GM18870 (cell line): Measurements from ENCODE around the gene KMO.
A peak's percentile ranks its signal among the peaks of the same experiment; 100 is the strongest.

Experiments
- ATAC-seq: cut with Tn5 transposase; IDR thresholded peaks from one replicate; pipeline ENCODE4 v1.9.1; 2021; ENCODE audit warnings: moderate library complexity; ENCODE audit not compliant: unreplicated experiment

KMO gene

GRCh38 chr1:241532162-241532531, at the start of gene KMO:
KMO (plus strand) TSS chr1:241532378; CDS start chr1:241532445, 67 bp downstream.
- peak; percentile 36 for ATAC-seq

- no peak for ATAC-seq
Observed at GRCh38 chr1:241482761-241483250, 49.4 kb upstream of the KMO start.

- ATAC-seq: peak; percentile 87
Observed at GRCh38 chr1:241485145-241485544, 47.0 kb upstream of the KMO start.

DNA sequence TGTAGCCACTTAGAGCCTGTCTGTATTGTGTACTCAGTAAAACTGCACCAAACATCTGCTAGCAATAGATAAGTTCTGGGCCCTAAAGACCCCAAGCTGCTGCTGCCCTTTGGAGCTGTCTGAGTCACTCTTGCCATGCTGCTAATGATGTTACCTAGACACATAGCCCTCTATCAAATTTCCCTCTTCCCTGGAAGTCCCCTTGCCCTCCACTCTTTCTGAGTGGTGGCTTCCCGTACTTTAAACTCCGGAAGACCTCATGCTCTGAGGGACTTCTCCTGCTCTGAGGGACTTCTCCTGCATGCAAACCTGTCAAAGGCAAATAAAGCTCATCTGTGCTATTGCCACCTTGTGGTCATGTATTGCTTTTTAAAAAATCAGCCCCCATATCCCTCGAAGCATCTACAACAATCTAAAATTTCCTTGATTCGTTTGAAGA, 46.6 kb upstream of the KMO start:
- ATAC-seq: peak; percentile 50

- ATAC-seq: no peak
Observed at GRCh38 chr1:241488739-241489138, 43.4 kb upstream of the KMO start.

GRCh38 chr1:241495741-241496140, 36.4 kb upstream of the KMO start:
- ATAC-seq: no peak

GRCh38 chr1:241499910-241500309, 32.3 kb upstream of the KMO start:
- no peak for ATAC-seq

- ATAC-seq: no peak
Observed at GRCh38 chr1:241503444-241503843, 28.7 kb upstream of the KMO start.

- ATAC-seq: no peak
Observed at GRCh38 chr1:241507189-241507863, 24.9 kb upstream of the KMO start.

GRCh38 chr1:241513378-241513777, 18.8 kb upstream of the KMO start:
- no peak for ATAC-seq

DNA sequence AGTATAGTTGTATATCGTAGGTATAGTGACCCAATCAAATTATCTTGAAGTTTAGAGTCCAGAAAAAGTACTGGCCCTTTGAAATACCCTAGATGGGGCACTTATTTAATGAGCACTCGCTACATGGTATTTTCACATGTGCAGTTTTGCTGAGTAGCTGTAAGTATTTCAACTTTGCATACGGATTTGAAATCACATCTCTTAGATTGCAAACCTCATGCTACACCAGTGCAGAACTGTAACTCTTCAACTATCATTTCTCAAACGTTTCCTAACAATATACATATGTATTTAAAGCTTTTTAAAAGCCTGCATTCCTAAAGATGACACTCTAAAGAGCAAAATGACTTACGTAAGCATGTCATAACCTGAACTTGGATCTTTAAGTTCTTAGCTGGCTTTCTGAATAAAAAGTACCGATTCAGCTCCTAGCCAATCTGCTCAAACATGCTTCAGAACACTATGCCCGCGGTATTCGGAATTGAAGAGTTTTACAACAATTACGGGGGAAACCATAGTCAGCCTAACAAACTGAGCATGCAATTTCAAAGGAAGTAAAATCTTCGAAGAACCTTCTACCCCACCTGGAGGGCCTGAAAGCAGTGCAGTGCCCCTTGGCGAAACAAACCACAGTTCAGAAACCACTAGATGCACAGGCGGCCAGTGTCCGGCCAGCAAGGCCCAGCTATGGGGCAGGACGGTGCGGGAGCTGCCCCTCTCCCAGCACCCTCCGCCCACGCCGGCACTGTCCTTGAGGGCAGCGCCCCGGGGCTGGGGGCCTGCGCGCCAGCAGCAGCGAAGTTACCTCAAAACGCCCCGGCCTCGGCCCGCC, 13.5 kb upstream of the KMO start:
- peak; percentile 14 for ATAC-seq

DNA sequence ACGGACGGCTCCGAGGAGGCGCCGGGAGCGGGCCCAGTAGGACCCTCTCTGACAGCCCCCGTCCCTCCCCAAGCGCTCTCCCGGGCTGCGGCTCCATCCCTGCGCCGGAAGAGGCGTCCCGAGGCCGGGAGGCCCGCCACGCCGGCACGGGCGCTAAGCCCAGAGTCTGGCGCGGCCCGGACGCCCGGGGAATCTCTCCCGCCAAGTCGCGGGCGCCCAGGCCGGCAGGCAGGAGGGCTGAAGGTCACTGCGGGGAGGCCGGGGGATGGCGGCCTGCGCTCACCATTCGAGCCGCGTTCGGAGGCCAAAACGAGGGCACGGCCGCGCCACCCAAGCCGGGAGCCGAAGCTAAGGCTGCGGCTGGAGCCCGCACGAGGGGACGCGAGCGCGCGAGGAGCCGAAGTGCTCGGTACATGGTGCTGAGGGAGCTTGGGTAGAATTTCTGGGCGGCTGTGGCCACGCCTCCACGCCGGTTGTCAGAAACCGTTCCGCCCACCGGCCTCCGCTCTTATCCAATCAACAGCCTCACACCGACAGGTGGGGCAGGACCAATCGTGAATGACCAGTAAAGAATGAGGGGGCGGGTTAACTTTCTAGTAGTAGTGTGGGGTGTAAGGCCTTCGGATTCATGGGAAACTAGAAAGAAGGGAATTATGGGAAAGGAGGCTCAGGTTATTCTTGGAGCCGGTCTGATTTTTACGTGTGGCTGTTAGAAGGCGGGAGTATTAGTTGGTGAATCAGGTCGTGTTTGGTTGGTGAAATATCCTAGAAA, 12.7 kb upstream of the KMO start, which contains the start of gene FH:
Gene FH (minus strand): TSS at position 448 of the 772 bp plus-strand sequence. CDS start 33 bp downstream, at position 415.
- peak; percentile 97 for ATAC-seq

DNA sequence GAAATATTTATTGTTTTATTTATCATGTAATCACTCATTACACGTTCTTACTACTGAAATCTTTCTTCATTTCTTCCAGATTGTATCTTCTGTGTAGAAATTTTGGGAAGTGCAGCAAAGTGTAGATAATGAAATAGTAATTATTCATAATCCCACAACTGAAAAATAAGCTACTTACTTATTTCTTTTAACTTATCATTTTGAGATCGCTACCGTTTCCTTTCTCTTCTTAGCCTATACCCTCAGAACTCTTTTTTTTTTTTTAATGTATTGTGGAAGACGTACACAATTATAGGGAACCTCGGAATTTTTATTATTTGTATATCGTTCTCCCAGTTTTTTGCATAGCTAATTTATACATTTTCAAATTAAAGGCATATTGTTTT, 12.1 kb upstream of the KMO start:
- no peak for ATAC-seq

- ATAC-seq: no peak
Observed at GRCh38 chr1:241521718-241522117, 10.5 kb upstream of the KMO start.

DNA sequence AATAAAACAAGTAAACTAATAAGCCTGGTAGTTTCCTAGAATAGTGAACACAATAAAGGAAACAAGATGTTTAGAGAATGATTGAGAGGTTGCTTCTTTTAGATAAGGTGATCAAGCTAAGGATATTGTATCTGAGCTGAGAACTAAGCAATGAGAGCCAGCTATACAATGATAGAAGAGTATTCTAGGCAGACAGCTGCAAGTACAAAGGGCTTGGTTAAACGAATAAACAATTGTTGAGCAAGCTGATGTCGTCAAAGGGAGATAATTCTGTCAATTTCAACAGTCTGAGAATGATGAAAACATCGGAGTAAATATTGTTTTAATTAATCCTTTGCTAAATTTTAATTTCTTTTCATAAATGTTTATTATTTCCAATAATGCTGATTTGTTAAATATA, 7.2 kb upstream of the KMO start:
- no peak for ATAC-seq

- no peak for ATAC-seq
Observed at GRCh38 chr1:241527146-241527545, 5.0 kb upstream of the KMO start.

DNA sequence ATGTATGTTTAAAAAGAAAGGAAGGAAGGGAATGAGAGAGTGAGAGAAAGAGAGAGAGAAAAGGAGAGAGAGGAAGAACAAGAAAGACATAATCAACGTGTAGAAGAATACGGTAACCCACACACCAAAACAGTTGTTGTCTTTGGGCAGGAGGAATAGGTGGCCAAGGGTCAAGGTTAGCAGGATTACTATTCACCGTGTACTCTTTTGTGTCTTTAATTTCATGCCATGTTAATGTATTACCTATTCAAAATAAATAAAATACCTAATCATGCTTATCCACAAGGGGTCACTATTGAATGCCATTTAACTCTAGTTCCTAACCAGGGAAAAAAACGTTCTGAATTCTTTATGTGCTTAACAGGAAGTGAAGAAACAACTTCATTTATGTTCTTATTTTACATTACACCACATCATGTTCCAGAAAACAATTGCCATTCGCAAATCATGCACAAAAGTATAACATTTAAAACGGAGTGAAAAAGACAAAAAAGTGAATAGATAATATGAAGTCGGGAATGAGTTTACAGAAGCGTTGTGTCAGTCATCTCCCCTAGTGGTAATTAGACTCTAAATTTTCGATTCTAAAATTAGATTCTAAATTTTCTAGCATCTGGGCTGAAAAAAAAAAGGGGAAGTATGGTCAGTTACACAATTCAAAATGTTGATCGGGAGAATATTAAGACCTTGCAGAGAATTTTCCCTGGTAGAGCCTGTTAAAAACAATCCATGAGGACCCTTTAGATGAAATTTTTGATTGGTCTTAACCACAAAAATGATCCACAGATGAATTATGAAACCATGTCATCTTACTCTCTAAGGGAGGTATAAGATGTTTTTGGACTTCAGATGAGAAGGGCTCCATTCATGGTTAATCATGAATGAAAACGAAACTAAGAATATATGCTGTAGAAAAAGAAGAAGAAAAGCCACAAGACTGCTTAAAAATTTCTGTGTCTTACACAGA, 700 bp upstream of the KMO start:
- peak; percentile 69 for ATAC-seq

DNA sequence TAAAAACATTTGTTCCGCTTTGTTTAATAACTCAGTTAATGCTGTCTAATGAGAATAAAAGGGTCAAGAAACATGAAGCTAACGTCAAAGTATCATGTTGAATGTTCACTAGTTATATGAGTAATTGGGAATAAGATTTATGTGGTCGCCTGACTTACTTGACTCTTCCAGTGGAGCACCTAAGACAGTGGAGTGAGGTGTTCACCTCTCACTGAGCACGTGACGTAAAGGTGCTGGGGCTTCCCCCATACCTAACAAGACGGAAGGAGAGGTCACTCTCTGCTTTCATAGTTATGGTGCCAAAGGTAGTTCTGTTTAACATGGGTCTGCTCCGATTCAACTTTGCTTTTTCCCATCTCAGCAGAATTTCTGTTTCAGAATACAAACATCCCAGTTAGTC, 686 bp downstream of the KMO start:
- ATAC-seq: peak; percentile 46

GRCh38 chr1:241533326-241534115, 1.3 kb downstream of the KMO start:
- no peak for ATAC-seq
